Brain microvascular endothelial cell (primary cell): ENCODE results near the gene VPS13C.

Experiments
- DNase-seq: peaks from one replicate; pipeline ENCODE4 v3.0.0-alpha.2; 2020
- H3K27ac ChIP-seq: fragments of 250-450 bp; sonication (Bioruptor Pico); 2 replicates; pipeline ENCODE4 v1.5.1; 2020; ENCODE audit warnings: mild to moderate bottlenecking, moderate library complexity
- H3K27me3 ChIP-seq: fragments of 250-450 bp; sonication (Bioruptor Pico); replicated peaks from 2 replicates; pipeline ENCODE4 v1.5.1; 2020; ENCODE audit warnings: mild to moderate bottlenecking
- H3K36me3 ChIP-seq: fragments of 250-450 bp; sonication (Bioruptor Pico); replicated peaks from 2 replicates; pipeline ENCODE4 v1.5.1; 2020; ENCODE audit warnings: mild to moderate bottlenecking
- H3K4me3 ChIP-seq: 2 replicates; pipeline ENCODE4 v1.5.1; 2011; ENCODE audit warnings: low read depth, mild to moderate bottlenecking, control low read depth, low read length, moderate library complexity
- CTCF ChIP-seq: IDR thresholded peaks from 2 replicates; pipeline ENCODE4 v1.5.1; 2011; ENCODE audit warnings: low read depth, mild to moderate bottlenecking, moderate library complexity, low read length, control low read depth, inconsistent platforms; ENCODE audit errors: missing control alignments
- in situ Hi-C: cut with HindIII; loops from 2 replicates; pipeline ENCODE4 v1.10.0; 2017; ENCODE audit warnings: low sequenced_read_pairs, low pct_ligation_motif_present

VPS13C gene

GRCh38 chr15:61828008-61828407, 232.2 kb downstream of the VPS13C start:
- Histone ChIP-seq H3K27me3 (peaks cover 10% of the 10 kb centered on the region), H3K27ac (no peak overlapping the region), H3K36me3 (no peaks in the 10 kb centered on the region), H3K4me3 (no peak overlapping the region)
- peak; percentile 32 for TF ChIP-seq CTCF
- in situ Hi-C loops = no loop called here
- DNase-seq = no peak

GRCh38 chr15:61827131-61827530, 233.1 kb downstream of the VPS13C start:
- Histone ChIP-seq H3K36me3 (no peaks in the 10 kb centered on the region), H3K27me3 (peaks cover 5% of the 10 kb centered on the region), H3K27ac (no peak overlapping the region), H3K4me3 (no peak overlapping the region)
- in situ Hi-C loops = no loop called here
- DNase-seq = no peak
- no peak for TF ChIP-seq CTCF

GRCh38 chr15:61824291-61824690, 236.0 kb downstream of the VPS13C start:
- Histone ChIP-seq H3K36me3 (no peaks in the 10 kb centered on the region), H3K27ac (no peak overlapping the region), H3K27me3 (peaks cover 3% of the 10 kb centered on the region), H3K4me3 (no peak overlapping the region)
- DNase-seq = no peak
- no peak for TF ChIP-seq CTCF
- in situ Hi-C loops = no loop called here

GRCh38 chr15:61822511-61822910, 237.7 kb downstream of the VPS13C start:
- no peak for TF ChIP-seq CTCF
- no peak for DNase-seq
- Histone ChIP-seq H3K27me3 (no peaks in the 10 kb centered on the region), H3K36me3 (no peaks in the 10 kb centered on the region), H3K27ac (no peak overlapping the region), H3K4me3 (no peak overlapping the region)
- in situ Hi-C loops = no loop called here

- no peak for TF ChIP-seq CTCF
- no peaks in the 10 kb centered on the region for H3K36me3 ChIP-seq
- DNase-seq = no peak
- no peak overlapping the region for H3K27ac ChIP-seq
- H3K4me3 ChIP-seq = no peak overlapping the region
- no peaks in the 10 kb centered on the region for H3K27me3 ChIP-seq
- in situ Hi-C loops = no loop called here
Measured at GRCh38 chr15:61820951-61821350, 239.3 kb downstream of the VPS13C start.

- Histone ChIP-seq H3K27me3 (no peaks in the 10 kb centered on the region), H3K4me3 (no peak overlapping the region), H3K27ac (no peak overlapping the region), H3K36me3 (no peaks in the 10 kb centered on the region)
- in situ Hi-C loops = no loop called here
- no peak for TF ChIP-seq CTCF
- no peak for DNase-seq
Measured at GRCh38 chr15:61820212-61820611, 240.0 kb downstream of the VPS13C start.
